ENCODE results near the gene PHF19. TPM values are rescaled to one million over a fixed set of nuclear protein-coding genes. Genes with fewer than 3 reads are reported as not detected.
A peak's percentile ranks its signal among the peaks of the same experiment; 100 is the strongest.

PHF19 gene
- total and polyA plus RNA-seq, 2 experiments from 2014 or later: 17.1 to 28.2 TPM

DNA sequence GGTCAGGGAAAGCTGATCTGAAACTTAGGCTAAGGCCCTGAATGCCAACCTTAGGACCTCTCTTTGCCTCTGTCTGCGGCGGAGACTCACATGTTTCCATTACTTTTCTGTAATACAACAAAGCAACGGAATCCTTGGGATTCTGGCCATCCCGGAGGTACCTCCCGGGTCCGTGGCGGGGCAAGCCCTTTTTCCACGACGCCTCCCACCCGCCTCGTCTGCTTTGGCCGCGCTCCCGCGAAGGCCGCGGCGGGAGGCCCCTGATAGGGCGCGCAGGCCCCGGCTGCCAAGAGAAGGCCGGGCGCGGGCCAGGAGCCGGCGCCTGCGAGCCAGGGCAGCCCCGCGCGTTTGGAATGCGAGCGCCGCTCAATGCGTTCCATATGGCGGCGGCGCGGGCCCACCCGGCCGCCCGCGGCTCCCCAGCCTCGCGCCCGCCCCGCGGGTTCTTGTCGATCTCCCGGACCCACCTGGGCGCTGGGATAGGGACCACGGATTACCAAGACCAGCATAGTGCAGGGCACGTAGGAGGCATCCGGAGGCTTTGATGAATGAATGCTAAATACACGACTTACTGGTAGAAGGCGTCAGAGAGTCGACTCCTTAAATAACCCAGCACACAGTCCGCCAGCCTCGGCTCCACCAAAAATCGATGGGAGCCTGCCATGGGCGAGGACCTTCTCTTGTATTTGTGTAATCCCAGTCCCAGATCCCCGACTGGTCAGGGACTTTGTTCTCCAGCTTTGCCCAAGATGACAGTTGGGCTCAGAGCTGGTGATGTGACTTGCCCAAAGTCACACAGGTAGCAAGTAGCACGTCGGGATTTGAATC lies 17.5 kb upstream of the PHF19 start:
- WGBS, 2 experiments (ENCODE audit: low coverage in 1 of 2, low lambda C conversion rate in 2 of 2, missing lambda C conversion rate in 2 of 2): 6 to 8% methylated on average over 44 to 59 of the region's 63 CpGs
- H3F3A ChIP-seq (ENCODE audit: insufficient read depth): peaks cover 14% of the 10 kb centered on the region; the same call in 1 of the 2 replicates
- peak overlapping the region; percentile 89 for H3K4me2 ChIP-seq (ENCODE audit: unreplicated experiment)
- TF ChIP-seq EZH2phosphoT487 (IDR thresholded peaks at IDR 0.05; ENCODE audit: insufficient read depth, low read depth) (no peak), EZH2 (IDR thresholded peaks at IDR 0.05; ENCODE audit: insufficient read depth, poor library complexity, severe bottlenecking) (no peak)
- 0 out of 2 replicates have a peak, but pooled peaks cover 12% of the 10 kb centered on the region for H3K27me3 ChIP-seq (replicated peaks; ENCODE audit: insufficient read depth)
- H3K27ac ChIP-seq: no peak overlapping the region
- peak overlapping the region; percentile 66 for H3K4me3 ChIP-seq
- no peaks in the 10 kb centered on the region for H3K9me2 ChIP-seq (ENCODE audit: insufficient read depth)
- no peaks in the 10 kb centered on the region for H3K36me3 ChIP-seq (ENCODE audit: low read depth)
- H4K20me1 ChIP-seq (ENCODE audit: insufficient read depth): no peaks in the 10 kb centered on the region
- peak; percentile 70 for DNase-seq
- H2AFZ ChIP-seq: peak overlapping the region; percentile 81
- no peaks in the 10 kb centered on the region for H3K79me2 ChIP-seq (ENCODE audit: insufficient read depth)
- peak overlapping the region; percentile 31 for H3K9ac ChIP-seq
- H3K4me1 ChIP-seq (ENCODE audit: insufficient read depth): no peaks in the 10 kb centered on the region
- in situ Hi-C loops (cut with MboI): no loop called here
- H3K9me3 ChIP-seq (ENCODE audit: low read depth): no peaks in the 10 kb centered on the region

GRCh38 chr9:120893611-120894307 lies 16.8 kb upstream of the PHF19 start:
- 60 to 63% methylated on average over 13 of the region's 13 CpGs for WGBS, 2 experiments (ENCODE audit: low coverage in 1 of 2, low lambda C conversion rate in 2 of 2, missing lambda C conversion rate in 2 of 2)

DNA sequence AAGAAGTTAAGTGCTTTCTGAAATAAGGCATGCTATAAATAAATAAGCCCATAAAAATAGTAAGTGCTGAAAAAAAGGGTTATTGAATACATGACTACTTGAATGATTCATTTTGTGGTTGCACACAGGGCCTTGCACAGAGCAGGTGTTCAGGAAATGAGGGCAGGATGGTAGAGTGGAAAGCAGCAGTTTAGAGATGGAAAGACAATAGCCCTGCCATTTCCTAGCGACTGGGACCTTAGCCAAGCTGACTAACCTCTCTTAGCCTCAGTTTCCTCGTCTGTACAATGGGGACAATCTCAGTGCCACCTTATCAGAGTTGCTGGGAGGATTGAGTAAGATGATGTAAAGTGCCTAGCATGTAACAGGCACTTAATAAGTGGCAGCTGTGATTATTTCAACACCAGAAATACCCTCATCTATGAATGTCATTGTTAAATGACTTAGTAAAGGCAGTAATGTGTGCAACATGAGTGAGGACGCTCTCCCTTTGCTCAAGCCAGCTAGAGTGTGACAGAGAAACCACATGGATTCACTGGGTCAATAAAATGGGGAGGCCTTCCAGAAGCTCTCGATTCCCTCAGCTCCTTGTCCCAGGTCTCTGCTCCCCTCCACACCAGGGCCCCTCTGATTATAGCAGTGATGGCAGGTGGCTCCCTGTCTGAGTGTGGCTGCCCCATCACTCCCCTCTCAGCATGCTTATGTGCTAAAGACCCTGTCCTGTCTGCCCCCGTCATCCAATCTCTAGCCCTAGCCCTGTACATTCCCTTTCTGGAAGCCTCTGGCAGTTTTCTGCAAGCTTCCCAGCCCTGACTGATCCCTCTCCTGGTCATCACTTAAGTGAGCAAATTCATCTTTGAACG lies 16.0 kb upstream of the PHF19 start:
- H4K20me1 ChIP-seq (ENCODE audit: insufficient read depth): no peaks in the 10 kb centered on the region
- H2AFZ ChIP-seq: no peak overlapping the region
- peak; percentile 66 for DNase-seq
- no peaks in the 10 kb centered on the region for H3K9me3 ChIP-seq (ENCODE audit: low read depth)
- H3K36me3 ChIP-seq (ENCODE audit: low read depth): no peaks in the 10 kb centered on the region
- in situ Hi-C loops (cut with MboI): no loop called here
- H3F3A ChIP-seq (ENCODE audit: insufficient read depth): peaks cover 14% of the 10 kb centered on the region; the same call in 1 of the 2 replicates
- H3K4me2 ChIP-seq (ENCODE audit: unreplicated experiment): no peak overlapping the region
- 34 to 39% methylated on average over 6 of the region's 6 CpGs for WGBS, 2 experiments (ENCODE audit: low coverage in 1 of 2, low lambda C conversion rate in 2 of 2, missing lambda C conversion rate in 2 of 2)
- no peak overlapping the region for H3K9ac ChIP-seq
- no peak overlapping the region for H3K27ac ChIP-seq
- no peaks in the 10 kb centered on the region for H3K79me2 ChIP-seq (ENCODE audit: insufficient read depth)
- H3K4me3 ChIP-seq: no peak overlapping the region
- no peaks in the 10 kb centered on the region for H3K9me2 ChIP-seq (ENCODE audit: insufficient read depth)
- TF ChIP-seq EZH2 (IDR thresholded peaks at IDR 0.05; ENCODE audit: insufficient read depth, poor library complexity, severe bottlenecking) (no peak), EZH2phosphoT487 (IDR thresholded peaks at IDR 0.05; ENCODE audit: insufficient read depth, low read depth) (peak; percentile 82; the same call in 1 of the 2 replicates)
- no peaks in the 10 kb centered on the region for H3K4me1 ChIP-seq (ENCODE audit: insufficient read depth)
- H3K27me3 ChIP-seq (replicated peaks; ENCODE audit: insufficient read depth): 0 out of 2 replicates have a peak, but pooled peaks cover 12% of the 10 kb centered on the region

More at GRCh38 chr9:120893611-120894307, 16.8 kb upstream of the PHF19 start:
- Histone ChIP-seq H3K4me1 (ENCODE audit: insufficient read depth) (no peaks in the 10 kb centered on the region), H3K9me3 (ENCODE audit: low read depth) (no peaks in the 10 kb centered on the region), H2AFZ (peak overlapping the region; percentile 81; the same call in 1 of the 2 replicates), H3K9me2 (ENCODE audit: insufficient read depth) (no peaks in the 10 kb centered on the region), H3K27ac (no peak overlapping the region), H3K4me2 (ENCODE audit: unreplicated experiment) (no peak overlapping the region), H3K79me2 (ENCODE audit: insufficient read depth) (no peaks in the 10 kb centered on the region), H3F3A (ENCODE audit: insufficient read depth) (peaks cover 14% of the 10 kb centered on the region; the same call in 1 of the 2 replicates), H3K36me3 (ENCODE audit: low read depth) (no peaks in the 10 kb centered on the region), H3K4me3 (0 out of 2 replicates have a peak overlapping the region, but pooled peaks have one; percentile 66), H3K9ac (no peak overlapping the region), H3K27me3 (replicated peaks; ENCODE audit: insufficient read depth) (0 out of 2 replicates have a peak, but pooled peaks cover 12% of the 10 kb centered on the region), H4K20me1 (ENCODE audit: insufficient read depth) (no peaks in the 10 kb centered on the region)
- DNase-seq: peak; percentile 44
- TF ChIP-seq EZH2phosphoT487 (IDR thresholded peaks at IDR 0.05; ENCODE audit: insufficient read depth, low read depth) (no peak), EZH2 (IDR thresholded peaks at IDR 0.05; ENCODE audit: insufficient read depth, poor library complexity, severe bottlenecking) (no peak)
- in situ Hi-C loops (cut with MboI): no loop called here

Measured in GM23248 (cell line).